Measurements from ENCODE around the gene MTNR1B.

The MTNR1B gene

DNA sequence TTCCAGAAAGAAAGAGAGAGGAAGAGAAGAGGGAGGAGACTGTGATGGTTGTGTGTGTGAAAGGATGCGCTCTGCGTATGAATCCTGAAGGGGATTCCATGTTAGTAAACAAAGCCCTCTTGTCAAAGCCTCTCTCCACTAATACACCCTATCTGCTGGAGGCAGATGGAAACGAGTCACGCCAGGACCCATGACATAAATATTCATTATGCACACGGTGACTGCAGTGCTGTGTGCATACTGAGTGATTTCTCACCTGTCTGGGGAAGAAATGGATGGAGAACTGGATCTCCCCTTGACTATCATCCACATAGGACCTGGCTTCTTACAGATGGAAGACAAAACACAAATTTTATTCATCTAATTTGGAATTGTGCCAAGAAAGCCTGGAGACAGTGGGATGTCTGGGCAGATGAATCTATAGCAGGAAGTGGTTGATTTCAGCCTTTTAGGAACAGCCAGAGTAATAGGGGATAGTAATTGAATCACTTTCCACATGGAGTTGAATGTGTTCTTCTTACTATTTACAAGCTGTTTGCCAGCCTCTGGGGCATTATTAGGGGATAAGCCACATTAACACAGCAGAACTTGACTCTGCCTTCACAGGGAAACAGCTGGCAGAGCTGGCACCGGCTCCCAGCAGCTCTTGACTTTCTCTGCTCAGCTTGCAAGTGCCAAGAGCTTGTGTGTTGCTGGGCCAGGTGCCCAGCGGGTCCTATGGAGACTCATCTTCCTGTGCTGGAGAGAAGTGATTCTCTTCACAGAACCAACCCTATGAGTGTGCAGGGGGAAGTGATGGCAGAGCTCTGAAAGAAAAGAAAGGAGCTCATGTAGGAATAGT lies 9.0 kb downstream of the MTNR1B start:
- DNase-seq = no peak

DNA sequence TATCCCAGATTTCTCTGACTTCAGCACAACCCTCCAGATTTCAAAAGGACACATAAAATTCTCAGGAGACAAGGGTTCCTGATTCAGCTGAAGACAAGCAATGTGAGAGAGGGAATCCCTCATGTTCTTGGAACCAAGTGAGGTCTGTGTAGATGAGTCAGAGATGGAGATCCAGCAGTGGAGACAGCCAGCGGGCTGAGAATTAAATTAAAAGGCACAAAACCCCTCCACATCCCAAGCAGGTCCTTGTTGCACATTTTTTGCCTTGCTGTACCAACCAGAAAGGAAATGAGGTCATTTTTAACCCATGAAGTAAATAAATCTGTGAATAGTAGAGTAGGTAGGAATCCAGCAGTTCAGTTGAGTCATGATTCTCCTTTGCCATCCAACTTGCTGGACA lies 9.7 kb downstream of the MTNR1B start:
- DNase-seq = no peak

DNA sequence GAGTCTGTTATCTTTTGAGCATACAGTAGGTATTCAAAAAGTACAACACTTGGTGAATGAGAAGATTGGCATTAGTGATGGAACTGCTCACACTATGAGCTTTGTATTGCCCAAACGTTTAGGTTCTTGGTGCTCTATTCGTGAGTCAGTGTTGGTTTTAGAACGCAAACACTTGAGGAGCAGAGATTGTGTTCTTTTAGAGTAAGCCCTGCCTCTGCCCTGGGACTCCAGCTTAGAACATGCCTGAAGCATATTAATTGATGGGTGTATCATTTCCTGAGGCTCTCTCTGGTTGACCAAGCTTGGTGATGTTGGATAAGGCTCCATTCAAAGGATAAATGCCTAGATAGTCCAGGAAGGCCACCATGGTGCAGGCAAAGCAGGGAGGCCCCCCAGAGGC lies 10.9 kb downstream of the MTNR1B start:
- DNase-seq = no peak

DNA sequence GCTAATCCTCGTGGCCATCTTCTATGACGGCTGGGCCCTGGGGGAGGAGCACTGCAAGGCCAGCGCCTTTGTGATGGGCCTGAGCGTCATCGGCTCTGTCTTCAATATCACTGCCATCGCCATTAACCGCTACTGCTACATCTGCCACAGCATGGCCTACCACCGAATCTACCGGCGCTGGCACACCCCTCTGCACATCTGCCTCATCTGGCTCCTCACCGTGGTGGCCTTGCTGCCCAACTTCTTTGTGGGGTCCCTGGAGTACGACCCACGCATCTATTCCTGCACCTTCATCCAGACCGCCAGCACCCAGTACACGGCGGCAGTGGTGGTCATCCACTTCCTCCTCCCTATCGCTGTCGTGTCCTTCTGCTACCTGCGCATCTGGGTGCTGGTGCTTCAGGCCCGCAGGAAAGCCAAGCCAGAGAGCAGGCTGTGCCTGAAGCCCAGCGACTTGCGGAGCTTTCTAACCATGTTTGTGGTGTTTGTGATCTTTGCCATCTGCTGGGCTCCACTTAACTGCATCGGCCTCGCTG lies 12.1 kb downstream of the MTNR1B start:
- no peak for DNase-seq

DNA sequence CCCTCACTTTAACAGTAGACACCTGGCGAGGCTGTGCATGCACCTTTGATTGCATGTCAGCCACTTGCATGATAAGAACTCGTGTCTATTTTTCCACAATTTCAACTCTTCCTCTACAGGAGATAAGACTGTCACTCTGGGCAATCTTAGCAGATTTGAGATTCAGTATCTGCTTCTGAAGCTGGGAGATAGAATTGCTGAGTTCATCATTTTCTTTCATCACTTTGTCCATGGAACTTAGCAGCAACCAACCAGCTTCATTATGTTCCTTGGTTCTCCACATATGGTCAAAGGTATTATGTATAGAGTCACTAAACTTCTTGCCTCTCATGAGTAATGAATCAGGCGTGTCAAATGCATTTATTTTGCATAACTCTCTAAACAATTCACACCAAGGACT lies 17.1 kb downstream of the MTNR1B start:
- DNase-seq = no peak

DNA sequence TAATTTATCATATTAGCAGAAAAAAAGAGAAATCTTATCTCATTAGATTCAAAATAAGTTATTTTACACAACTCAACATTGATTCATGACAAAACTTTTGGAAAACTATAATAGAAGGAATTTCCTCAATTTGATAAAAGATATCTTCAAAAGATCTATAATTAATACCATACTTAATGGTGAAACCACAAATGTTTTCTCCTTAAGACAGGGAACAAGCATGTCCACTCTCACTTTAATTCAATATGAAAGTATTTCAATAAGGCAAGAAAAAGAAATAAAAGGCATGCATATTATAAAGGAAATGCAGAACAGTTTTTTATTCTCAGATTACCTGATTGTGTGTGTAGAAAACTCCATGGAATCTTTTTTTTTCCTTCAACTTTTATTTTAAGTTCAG lies 23.6 kb downstream of the MTNR1B start:
- DNase-seq = no peak

DNA sequence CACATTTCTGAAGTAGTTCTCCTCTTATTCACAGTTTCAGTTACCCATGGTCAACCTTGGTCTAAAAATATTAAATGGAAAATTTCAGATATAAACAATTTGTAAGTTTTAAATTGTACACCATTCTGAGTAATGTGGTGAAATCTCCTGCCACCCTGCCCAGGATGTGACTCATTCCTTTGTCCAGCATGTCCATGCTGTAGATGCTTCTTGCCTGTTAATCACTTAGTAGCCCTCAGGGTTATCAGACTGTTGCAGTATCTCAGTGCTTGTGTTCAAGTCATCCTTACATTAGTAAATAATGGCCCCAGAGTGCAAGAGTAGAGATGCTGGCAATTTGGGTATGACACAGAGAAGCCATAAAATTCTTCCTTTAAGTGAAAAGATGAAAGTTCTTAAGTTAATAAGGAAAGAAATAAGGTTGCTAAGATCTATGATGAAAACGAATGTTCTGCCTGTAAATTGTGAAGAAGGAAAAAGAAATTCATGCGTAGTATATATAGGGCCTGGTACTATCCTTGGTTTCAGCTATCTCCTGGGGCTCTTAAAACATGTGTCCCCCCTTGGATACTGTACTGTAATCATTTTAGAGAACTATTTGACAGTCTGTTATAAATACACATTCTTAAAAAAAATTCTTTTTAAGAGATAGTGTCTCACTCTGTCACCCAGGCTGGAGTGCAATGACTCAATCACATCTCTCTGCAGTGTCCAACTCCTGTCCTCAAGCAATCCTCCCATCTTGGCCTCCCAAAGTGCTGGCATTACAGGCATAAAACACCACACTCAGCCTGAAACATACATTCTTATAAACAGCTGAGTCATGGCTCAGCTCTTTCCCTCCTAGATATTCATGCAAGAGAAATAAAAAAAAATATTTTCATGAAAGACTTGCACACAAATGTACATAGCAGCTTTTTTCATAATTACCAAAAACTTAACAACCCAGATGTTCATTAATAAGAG lies 31.3 kb downstream of the MTNR1B start:
- no peak for DNase-seq

DNA sequence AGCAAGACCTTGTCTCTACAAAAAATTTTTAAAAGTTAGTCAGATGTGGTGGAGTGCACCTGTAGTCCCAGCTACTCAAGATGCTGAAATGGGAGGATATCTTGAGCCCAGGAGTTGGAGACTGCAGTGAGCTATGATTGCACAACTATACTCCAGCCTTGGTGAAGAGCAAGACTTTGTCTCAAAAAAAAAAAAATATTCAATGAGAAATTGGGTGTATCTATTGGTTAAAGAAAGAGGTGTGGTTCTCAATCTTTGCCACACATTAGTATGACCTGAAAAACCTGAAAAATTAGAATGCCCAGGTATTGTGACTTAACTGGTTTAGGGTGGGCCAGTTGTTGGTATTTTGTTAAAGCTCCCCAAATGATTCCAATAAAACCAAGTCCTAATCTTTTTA lies 32.4 kb downstream of the MTNR1B start:
- DNase-seq = no peak

DNA sequence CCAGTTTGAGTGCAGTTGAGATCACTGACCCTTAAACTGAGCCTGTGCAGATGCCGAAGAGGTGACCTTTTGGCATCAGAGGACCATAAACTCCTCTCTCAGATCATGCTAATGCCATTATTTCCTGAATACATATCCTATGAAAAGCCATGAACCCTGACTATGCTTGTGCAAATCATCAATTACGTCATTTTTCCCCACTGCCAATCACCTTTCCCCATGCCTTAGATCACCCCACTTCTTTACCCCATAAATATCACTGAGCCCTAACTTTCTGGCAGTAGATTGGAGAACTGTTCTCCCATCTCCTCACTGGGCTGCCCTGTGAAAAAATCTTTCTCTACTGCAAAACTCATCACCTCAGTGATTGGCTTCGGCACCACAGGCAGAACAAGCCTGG lies 32.9 kb downstream of the MTNR1B start:
- DNase-seq = no peak

DNA sequence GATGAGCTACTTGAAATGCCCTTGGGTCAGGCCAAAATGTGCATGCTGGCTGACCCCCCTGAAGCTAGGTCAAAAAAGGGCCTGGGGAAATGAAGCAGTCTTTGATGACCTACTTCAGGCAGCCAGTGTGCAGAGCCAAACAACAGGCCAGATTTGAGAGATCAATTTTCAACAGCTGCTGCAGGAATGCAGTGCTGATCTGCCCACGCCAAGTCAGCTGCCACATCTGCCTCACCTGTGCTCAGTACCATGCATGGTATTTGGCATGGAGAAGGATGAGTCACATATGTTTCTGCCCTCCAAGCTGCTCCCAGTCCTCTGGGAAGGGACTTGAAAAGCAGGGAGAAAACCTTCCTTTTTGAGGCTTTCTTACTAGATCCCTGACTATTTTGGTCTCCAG lies 35.8 kb downstream of the MTNR1B start:
- DNase-seq = no peak

DNA sequence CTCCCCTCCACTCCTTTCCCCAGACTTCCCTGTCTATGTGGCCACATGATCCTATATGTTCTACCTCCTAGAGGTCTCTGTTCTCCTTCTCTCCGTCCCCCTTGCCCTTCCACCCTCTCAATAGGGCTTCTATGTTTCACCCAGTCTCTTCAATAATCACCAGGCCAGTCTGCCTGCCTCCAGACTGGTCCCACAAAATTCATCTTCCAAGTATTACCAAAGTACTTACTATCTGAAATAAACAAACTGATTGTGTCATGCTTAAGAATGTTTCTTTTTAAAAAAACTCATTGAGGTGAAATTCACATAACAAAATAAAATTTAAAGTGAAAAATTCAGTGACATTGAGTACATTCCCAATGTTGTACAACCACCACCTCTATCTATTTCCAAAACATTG lies 44.2 kb downstream of the MTNR1B start:
- DNase-seq = no peak

DNA sequence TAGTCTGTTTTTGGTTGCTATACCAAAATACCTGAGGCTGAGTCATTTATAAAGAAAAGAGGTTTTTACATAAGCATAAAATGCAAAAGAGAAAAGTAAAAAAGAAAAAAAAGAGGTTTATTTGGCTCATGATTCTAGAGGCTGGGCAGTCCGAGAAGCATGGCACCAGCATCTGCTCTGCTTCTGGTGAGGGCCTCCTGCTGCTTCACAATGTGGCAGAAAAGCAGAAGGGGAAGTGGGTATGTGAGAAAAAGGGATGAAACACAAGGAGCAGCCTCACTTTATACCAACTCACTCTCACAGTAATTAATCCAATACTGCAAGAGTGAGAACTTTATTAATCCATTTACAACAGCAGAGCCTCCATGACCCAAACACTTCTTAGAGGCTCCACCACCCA lies 47.1 kb downstream of the MTNR1B start:
- no peak for DNase-seq

DNA sequence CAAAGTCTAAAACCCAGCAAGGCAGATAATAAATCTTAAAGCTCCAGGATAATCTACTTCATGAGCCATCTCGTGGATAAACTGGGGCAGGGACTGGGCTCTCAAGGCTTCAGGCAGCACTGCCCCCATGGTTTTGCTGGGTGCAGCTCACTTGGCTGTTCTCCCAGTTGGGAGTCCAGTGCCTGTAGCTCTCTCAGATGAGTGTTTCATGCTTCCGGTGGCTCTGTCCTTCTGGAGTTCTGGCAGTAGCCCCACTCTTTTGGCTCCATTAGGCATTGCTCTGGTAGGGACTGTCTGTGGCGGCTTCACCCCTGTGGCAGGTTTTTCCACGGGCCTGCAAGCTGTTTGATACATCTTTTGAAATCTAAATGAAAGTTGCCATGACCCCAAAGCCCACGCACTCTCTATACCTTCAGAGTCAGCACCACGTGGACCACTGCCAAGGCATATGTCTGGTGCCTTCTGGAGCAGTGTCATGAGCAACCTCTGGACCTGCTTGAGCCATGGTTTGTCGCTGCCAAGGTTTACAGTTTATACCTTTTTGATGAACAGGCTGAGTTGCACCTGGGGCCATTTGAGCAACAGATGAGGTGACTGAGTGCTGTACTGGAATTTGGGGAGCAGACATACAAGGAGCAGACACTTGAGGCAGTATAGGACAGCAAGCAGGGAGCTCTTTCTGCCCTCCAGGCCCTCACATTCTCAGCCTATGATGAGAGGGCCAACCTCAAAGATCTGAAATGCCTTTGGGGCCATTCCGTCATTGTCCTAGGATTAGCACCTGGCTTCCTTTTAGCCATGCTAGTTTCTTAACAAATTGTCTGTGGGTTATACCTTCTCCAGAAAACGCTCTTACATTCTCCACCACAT lies 48.6 kb downstream of the MTNR1B start:
- no peak for DNase-seq

DNA sequence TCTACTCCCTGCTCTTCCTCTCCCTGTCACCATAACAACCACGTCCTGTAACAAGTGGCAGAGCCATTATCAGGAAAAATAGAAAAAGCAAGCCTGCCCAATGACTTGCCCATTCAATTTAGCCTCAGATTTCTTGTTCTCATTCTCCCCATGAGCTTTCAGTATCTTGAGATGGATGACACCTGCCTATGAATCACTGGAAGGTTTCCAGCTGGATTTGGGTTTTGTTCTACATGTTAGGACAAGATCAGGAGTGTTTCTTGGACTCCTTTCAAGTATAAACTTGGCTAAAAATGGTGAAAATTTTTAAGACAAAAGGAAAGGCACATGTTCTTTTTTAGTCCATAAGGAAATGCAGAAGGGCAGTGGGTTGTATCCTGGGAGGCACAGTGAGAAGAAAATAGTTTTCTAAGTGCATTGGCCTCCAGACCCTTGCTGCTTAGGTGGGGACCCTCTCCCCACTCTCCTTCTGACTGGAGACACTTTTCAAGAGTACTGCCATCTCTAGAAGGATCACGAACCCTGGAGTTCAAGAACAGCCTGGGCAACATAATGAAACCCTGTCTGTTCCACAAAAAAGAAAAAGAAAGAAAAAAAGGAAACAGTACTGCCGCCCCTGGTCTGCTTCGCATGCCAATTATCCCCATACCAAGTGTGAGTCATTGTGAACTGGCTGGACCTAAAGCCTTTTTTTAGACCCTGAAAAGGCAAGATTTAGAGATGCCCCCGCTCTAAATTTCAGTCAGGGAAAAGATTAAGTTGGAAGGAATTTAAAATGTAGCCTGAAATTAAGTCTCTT lies 51.0 kb downstream of the MTNR1B start:
- DNase-seq = no peak

DNA sequence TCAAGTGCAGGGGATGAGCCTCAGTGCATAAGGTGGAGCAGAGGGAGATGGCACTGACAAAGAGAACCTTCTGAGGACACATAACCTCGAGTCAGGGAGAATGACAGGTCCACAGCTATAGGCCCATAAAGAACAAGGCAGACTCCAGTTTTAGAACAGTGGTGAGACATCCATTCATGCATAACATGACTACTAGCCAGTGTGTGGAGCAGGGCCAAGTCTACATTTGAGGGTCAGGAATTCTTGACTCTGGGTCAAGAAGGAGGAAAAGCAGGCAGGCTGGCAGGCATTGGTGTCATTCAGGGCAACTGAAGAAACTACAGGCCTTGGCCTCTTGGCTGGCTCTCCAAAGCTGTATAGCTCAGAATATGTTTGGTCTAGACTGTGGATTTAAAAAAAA lies 54.9 kb downstream of the MTNR1B start:
- no peak for DNase-seq

DNA sequence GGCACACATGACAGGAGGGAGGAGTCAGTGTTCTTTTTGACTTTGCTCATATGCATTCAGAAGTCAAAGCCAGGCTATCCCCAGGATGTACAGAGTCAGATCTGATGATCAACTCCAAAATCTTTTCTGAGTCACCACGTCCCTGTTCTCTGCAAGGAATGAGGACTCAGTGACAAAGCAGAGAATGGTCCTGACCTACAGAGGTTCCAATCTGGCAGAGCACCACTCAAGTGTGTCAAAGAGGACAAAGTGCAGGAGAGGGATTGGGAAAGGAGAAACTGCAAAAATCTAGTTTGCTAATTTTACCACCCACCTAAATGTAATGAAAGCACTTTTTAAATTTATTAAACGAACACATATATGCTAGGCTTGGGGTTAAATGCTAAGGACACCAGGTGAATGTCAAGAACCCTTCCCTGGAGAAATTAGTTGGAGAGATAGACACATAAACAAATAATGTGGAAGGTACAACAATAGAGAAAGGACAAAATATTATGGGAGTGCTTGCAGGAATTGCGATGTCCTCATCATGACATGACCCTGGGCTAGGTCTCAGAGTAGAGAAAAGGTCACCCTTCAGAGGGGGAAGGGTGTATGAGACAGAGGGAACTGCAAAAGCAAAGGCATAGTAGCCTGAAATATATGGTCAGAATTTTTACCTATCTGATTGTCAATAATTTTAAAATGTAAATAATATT lies 56.3 kb downstream of the MTNR1B start:
- no peak for DNase-seq

DNA sequence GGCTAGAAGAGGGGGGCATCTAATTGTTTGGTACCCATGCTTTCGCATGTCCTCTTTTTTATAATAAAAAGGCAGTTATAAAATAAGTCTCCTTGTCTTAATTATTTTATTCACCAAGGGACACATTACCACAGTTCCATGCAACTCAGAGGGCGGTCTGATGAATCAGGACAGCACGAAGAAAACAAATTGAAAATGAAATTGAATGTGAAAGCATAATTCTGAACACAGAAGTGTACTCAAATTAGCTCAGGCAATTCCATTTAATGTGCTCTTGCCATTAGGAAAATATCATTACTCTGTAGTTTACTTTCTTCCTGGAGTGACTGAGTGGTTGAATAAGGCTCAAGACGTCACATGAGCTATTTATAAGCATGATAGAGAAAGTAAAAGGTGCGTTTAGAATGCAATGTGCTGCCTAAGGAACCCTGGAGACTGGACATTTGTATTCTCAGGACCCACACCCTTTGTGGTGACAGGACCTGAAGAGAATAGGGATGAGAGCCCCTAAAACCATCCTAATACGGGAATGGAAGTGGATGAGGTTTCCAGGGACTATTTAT lies 59.6 kb downstream of the MTNR1B start:
- peak; percentile 1 for DNase-seq

DNA sequence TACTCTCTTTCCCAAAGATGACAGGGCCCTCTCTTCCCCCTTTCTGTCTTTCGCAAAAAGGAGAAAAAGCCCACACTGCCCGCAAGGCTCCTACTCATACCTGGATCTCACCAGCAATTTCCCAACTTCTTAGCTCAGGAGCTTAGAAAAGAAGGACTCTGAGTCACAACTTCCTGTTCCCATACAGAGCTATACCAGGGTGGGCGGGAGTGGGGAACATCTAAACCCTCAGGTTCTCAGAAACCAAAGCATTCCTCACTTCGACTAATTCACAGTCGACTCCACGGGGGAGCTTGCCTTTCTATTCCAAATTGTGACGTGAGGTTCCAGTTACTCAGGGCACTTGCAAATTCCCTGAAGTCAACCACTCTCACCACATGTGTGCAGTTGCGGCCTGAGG lies 61.9 kb downstream of the MTNR1B start:
- no peak for DNase-seq

All from inflammatory macrophage treated with lipopolysaccharide for 4 hours (primary cell).